Stimulated activated CD4-positive, alpha-beta T cell treated with anti-CD3 and anti-CD28 coated beads, Interleukin-15, amount 100 ng/mL, for 48 hours (primary cell): ENCODE results near the gene FRK.
A peak's percentile ranks its signal among the peaks of the same experiment; 100 is the strongest.
"Not testable (repeated sequence)": the region's sequence is repeated elsewhere in the genome, so short reads cannot be mapped to it uniquely, and the experiment has no call there.

ENCODE experiments used
- DNase-seq, 2 donors: peaks; one replicate each; pipeline ENCODE4 v3.0.0-alpha.2; 2020; ENCODE audit warnings: low read depth in 2 of 2

Gene FRK

GRCh38 chr6:116060572-116061283, at the start of gene FRK:
FRK (minus strand) TSS chr6:116060891; CDS start chr6:116060311, 580 bp downstream.
- no peak for DNase-seq

GRCh38 chr6:116108836-116109235, 48.1 kb upstream of the FRK start:
- DNase-seq, result no peak

GRCh38 chr6:116106146-116106545, 45.5 kb upstream of the FRK start:
- no peak for DNase-seq

GRCh38 chr6:116105247-116105646, 44.6 kb upstream of the FRK start:
- no peak for DNase-seq

GRCh38 chr6:116104636-116105035, 43.9 kb upstream of the FRK start:
- no peak for DNase-seq

- DNase-seq, result no peak
Measured at GRCh38 chr6:116102873-116103272, 42.2 kb upstream of the FRK start.

- no peak for DNase-seq
Measured at GRCh38 chr6:116101790-116102189, 41.1 kb upstream of the FRK start.

GRCh38 chr6:116101302-116101718, 40.6 kb upstream of the FRK start:
- peak in 1 of 2 donors; percentile 66 for DNase-seq

- peak; percentile 71 to 85 for DNase-seq
Measured at GRCh38 chr6:116100419-116101301, 40.0 kb upstream of the FRK start, which contains the start of gene NT5DC1. NT5DC1 (plus strand) TSS chr6:116100853; CDS start chr6:116100931, 78 bp downstream.

- no peak for DNase-seq
Measured at GRCh38 chr6:116099036-116099435, 38.3 kb upstream of the FRK start.

GRCh38 chr6:116096979-116097816, 36.5 kb upstream of the FRK start:
- no peak for DNase-seq

- DNase-seq, result not testable (repeated sequence)
Measured at GRCh38 chr6:116096048-116096759, 35.5 kb upstream of the FRK start.

GRCh38 chr6:116094041-116094440, 33.4 kb upstream of the FRK start:
- no peak for DNase-seq

GRCh38 chr6:116090251-116090650, 29.6 kb upstream of the FRK start:
- no peak for DNase-seq

- no peak for DNase-seq
Measured at GRCh38 chr6:116088946-116089345, 28.3 kb upstream of the FRK start.

GRCh38 chr6:116087437-116088027, 26.8 kb upstream of the FRK start:
- no peak for DNase-seq

GRCh38 chr6:116084284-116084683, 23.6 kb upstream of the FRK start:
- DNase-seq, result no peak

GRCh38 chr6:116083052-116083451, 22.4 kb upstream of the FRK start:
- DNase-seq, result no peak

GRCh38 chr6:116078945-116079344, 18.3 kb upstream of the FRK start:
- no peak for DNase-seq

- DNase-seq, result no peak
Measured at GRCh38 chr6:116078522-116078921, 17.8 kb upstream of the FRK start.
